H9 (cell line): ENCODE data around the gene PYHIN1. TPM values are rescaled to one million over a fixed set of nuclear protein-coding genes. Genes with fewer than 3 reads are reported as not detected.

Experiments
- DNase-seq: peaks from one replicate; pipeline ENCODE4 v3.0.0-alpha.2; 2017
- H2AFZ ChIP-seq: one replicate; pipeline ENCODE4 v1.6.1; 2013; ENCODE audit warnings: mild to moderate bottlenecking, low read length, control low read depth, moderate library complexity
- H2AK5ac ChIP-seq: 2 replicates; pipeline ENCODE4 v1.6.1; 2013; ENCODE audit warnings: low read length, control low read depth, mixed read lengths; ENCODE audit not compliant: insufficient read length
- H2BK120ac ChIP-seq: one replicate; pipeline ENCODE4 v1.6.1; 2013; ENCODE audit warnings: low read depth, mild to moderate bottlenecking, low read length, control low read depth, inconsistent platforms; ENCODE audit not compliant: poor library complexity, severe bottlenecking
- H2BK12ac ChIP-seq: 2 replicates; pipeline ENCODE4 v1.6.1; 2013; ENCODE audit warnings: low read length, control low read depth, mixed read lengths, low read depth; ENCODE audit not compliant: insufficient read length
- H2BK15ac ChIP-seq: 2 replicates; pipeline ENCODE4 v1.6.1; 2013; ENCODE audit warnings: low read depth, low read length, control low read depth
- H2BK20ac ChIP-seq: one replicate; pipeline ENCODE4 v1.6.1; 2013; ENCODE audit warnings: low read depth, mild to moderate bottlenecking, low read length, control low read depth, inconsistent platforms; ENCODE audit not compliant: poor library complexity, severe bottlenecking
- H2BK5ac ChIP-seq: 2 replicates; pipeline ENCODE4 v1.6.1; 2013; ENCODE audit warnings: low read length, control low read depth, mixed read lengths; ENCODE audit not compliant: insufficient read length
- H3K14ac ChIP-seq: 2 replicates; pipeline ENCODE4 v1.6.1; 2013; ENCODE audit warnings: low read length, control low read depth; ENCODE audit not compliant: insufficient read depth
- H3K18ac ChIP-seq: 2 replicates; pipeline ENCODE4 v1.6.1; 2013; ENCODE audit warnings: low read depth, mild to moderate bottlenecking, mixed read lengths, low read length, control low read depth; ENCODE audit not compliant: insufficient read length
- H3K23ac ChIP-seq: 2 replicates; pipeline ENCODE4 v1.6.1; 2013; ENCODE audit warnings: low read length, control low read depth, mixed read lengths, low read depth; ENCODE audit not compliant: insufficient read length
- H3K23me2 ChIP-seq: 2 replicates; pipeline ENCODE4 v1.6.1; 2013; ENCODE audit warnings: low read depth, mild to moderate bottlenecking, mixed read lengths, low read length, control low read depth; ENCODE audit not compliant: insufficient read length, poor library complexity, severe bottlenecking
- H3K27ac ChIP-seq: 2 replicates; pipeline ENCODE4 v1.5.1; 2013; ENCODE audit warnings: low read length, control low read depth, mixed read lengths, low read depth; ENCODE audit not compliant: insufficient read length
- H3K27me3 ChIP-seq: 2 replicates; pipeline ENCODE4 v1.6.1; 2013; ENCODE audit warnings: low read length, control low read depth, inconsistent platforms; ENCODE audit not compliant: insufficient read depth
- H3K4ac ChIP-seq: 2 replicates; pipeline ENCODE4 v1.6.1; 2013; ENCODE audit warnings: low read depth, mild to moderate bottlenecking, control low read depth, inconsistent platforms, low read length, moderate library complexity
- H3K4me1 ChIP-seq: 2 replicates; pipeline ENCODE4 v1.6.1; 2013; ENCODE audit warnings: low read length, control low read depth, inconsistent platforms; ENCODE audit not compliant: insufficient read depth
- H3K4me2 ChIP-seq: 2 replicates; pipeline ENCODE4 v1.6.1; 2013; ENCODE audit warnings: low read length, control low read depth, mixed read lengths; ENCODE audit not compliant: insufficient read length, insufficient read depth
- H3K56ac ChIP-seq: 2 replicates; pipeline ENCODE4 v1.6.1; 2013; ENCODE audit warnings: low read depth, mild to moderate bottlenecking, mixed read lengths, low read length, control low read depth; ENCODE audit not compliant: insufficient read length
- H3K79me1 ChIP-seq: 2 replicates; pipeline ENCODE4 v1.6.1; 2013; ENCODE audit warnings: low read depth, mild to moderate bottlenecking, moderate library complexity, low read length, control low read depth, inconsistent platforms; ENCODE audit not compliant: insufficient read depth, poor library complexity, severe bottlenecking
- H3K79me2 ChIP-seq: 2 replicates; pipeline ENCODE4 v1.6.1; 2013; ENCODE audit warnings: low read length, control low read depth, inconsistent platforms; ENCODE audit not compliant: insufficient read depth
- H3K9ac ChIP-seq: 2 replicates; pipeline ENCODE4 v1.6.1; 2013; ENCODE audit warnings: low read length, control low read depth, mixed read lengths; ENCODE audit not compliant: insufficient read length; ENCODE audit errors: extremely low read depth
- H3K9me3 ChIP-seq: one replicate; pipeline ENCODE4 v1.6.1; 2013; ENCODE audit warnings: low read depth, low read length, inconsistent platforms; ENCODE audit not compliant: control insufficient read depth
- H3T11ph ChIP-seq: one replicate; pipeline ENCODE4 v1.6.1; 2013; ENCODE audit warnings: mild to moderate bottlenecking, low read length, control low read depth, inconsistent platforms
- H4K20me1 ChIP-seq: one replicate; pipeline ENCODE4 v1.6.1; 2013; ENCODE audit not compliant: control insufficient read depth, insufficient read length, insufficient read depth
- H4K5ac ChIP-seq: 2 replicates; pipeline ENCODE4 v1.6.1; 2013; ENCODE audit warnings: low read depth, mild to moderate bottlenecking, mixed read lengths, low read length, control low read depth; ENCODE audit not compliant: insufficient read length
- H4K8ac ChIP-seq: replicated peaks from 2 replicates; pipeline ENCODE4 v1.6.1; 2013; ENCODE audit warnings: low read length, control low read depth, mixed read lengths, low read depth; ENCODE audit not compliant: insufficient read length
- H4K91ac ChIP-seq: 2 replicates; pipeline ENCODE4 v1.6.1; 2013; ENCODE audit warnings: low read depth, mild to moderate bottlenecking, moderate library complexity, mixed read lengths, low read length, control low read depth; ENCODE audit not compliant: insufficient read length
- H3K27ac Mint-ChIP-seq, 3 experiments: 2 replicates in 2 of 3; 3 replicates in 1 of 3; pipeline ENCODE4 v1.8.0; 2020 to 2021; ENCODE audit warnings: mixed read lengths in 3 of 3, mild to moderate bottlenecking in 1 of 3, moderate library complexity in 1 of 3
- H3K27me3 Mint-ChIP-seq: 2 replicates; pipeline ENCODE4 v1.8.0; 2021; ENCODE audit warnings: low read depth, mild to moderate bottlenecking, moderate library complexity, mixed read lengths
- H3K36me3 Mint-ChIP-seq, 3 experiments: 2 replicates in 2 of 3; 3 replicates in 1 of 3; pipeline ENCODE4 v1.8.0; 2020 to 2021; ENCODE audit warnings: low read depth in 3 of 3, mixed read lengths in 3 of 3; ENCODE audit not compliant: insufficient read depth in 1 of 3
- H3K4me1 Mint-ChIP-seq, 2 experiments: 2 replicates each; pipeline ENCODE4 v1.8.0; 2020; ENCODE audit warnings: mixed read lengths in 2 of 2
- H3K4me3 Mint-ChIP-seq, 2 experiments: 2 replicates in 1 of 2; 3 replicates in 1 of 2; pipeline ENCODE4 v1.8.0; 2020 to 2021; ENCODE audit warnings: mild to moderate bottlenecking in 2 of 2, mixed read lengths in 2 of 2, moderate library complexity in 1 of 2
- H3K9me3 Mint-ChIP-seq, 2 experiments: 2 replicates in 1 of 2; 3 replicates in 1 of 2; pipeline ENCODE4 v1.8.0; 2020; ENCODE audit warnings: mild to moderate bottlenecking in 2 of 2, mixed read lengths in 2 of 2, moderate library complexity in 1 of 2
- WGBS: extraction: QIAGEN DNeasy Blood & Tissue Kit; methylation state at CpG from one replicate; pipeline ENCODE4 v1.1.7; 2013; ENCODE audit warnings: missing lambda C conversion rate, low lambda C conversion rate, mixed read lengths; ENCODE audit not compliant: insufficient read length; ENCODE audit errors: extremely low coverage; 5-methylcytosine and 5-hydroxymethylcytosine counted together
- total RNA-seq: library from RNA; stranded (reverse); gene quantifications from 2 replicates; pipeline ENCODE4 v1.2.1, GENCODE V29; 2021
- TF ChIP-seq, protein P1 (sequence below): fragments of 200-600 bp; sonication (generic); conservative IDR thresholded peaks from 3 replicates; pipeline ENCODE4 v1.8.0; 2021; ENCODE audit warnings: antibody characterized with exemption, mild to moderate bottlenecking

PYHIN1 gene
- total RNA-seq, 1 experiment from 2014 or later: not detected

- Mint-ChIP-seq H3K36me3 (no peaks in the 10 kb centered on the region), H3K9me3 (no peaks in the 10 kb centered on the region), H3K4me1 (peaks cover 22 to 26% of the 10 kb centered on the region in 2 experiments), H3K27ac (no peak overlapping the region), H3K4me3 (peak overlapping the region; percentile 71 to 79), H3K27me3 (0 out of 2 replicates have a peak, but pooled peaks cover under 1% of the 10 kb centered on the region)
- no peaks in the 10 kb centered on the region; the same call in 1 of the 2 replicates for H3K4me1 ChIP-seq
- H3K14ac ChIP-seq: no peak overlapping the region
- H3K4me2 ChIP-seq: peak overlapping the region; percentile 93
- H2BK12ac ChIP-seq: no peak overlapping the region
- H3K9ac ChIP-seq: no peak overlapping the region
- H2BK120ac ChIP-seq: no peak overlapping the region
- TF ChIP-seq, protein P1, sequence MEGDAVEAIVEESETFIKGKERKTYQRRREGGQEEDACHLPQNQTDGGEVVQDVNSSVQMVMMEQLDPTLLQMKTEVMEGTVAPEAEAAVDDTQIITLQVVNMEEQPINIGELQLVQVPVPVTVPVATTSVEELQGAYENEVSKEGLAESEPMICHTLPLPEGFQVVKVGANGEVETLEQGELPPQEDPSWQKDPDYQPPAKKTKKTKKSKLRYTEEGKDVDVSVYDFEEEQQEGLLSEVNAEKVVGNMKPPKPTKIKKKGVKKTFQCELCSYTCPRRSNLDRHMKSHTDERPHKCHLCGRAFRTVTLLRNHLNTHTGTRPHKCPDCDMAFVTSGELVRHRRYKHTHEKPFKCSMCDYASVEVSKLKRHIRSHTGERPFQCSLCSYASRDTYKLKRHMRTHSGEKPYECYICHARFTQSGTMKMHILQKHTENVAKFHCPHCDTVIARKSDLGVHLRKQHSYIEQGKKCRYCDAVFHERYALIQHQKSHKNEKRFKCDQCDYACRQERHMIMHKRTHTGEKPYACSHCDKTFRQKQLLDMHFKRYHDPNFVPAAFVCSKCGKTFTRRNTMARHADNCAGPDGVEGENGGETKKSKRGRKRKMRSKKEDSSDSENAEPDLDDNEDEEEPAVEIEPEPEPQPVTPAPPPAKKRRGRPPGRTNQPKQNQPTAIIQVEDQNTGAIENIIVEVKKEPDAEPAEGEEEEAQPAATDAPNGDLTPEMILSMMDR: peak; percentile 96
- peak overlapping the region; percentile 83 for H2AFZ ChIP-seq
- no peak for DNase-seq
- no peak overlapping the region for H2BK20ac ChIP-seq
- H3K9me3 ChIP-seq: no peaks in the 10 kb centered on the region
- no peaks in the 10 kb centered on the region for H3K79me1 ChIP-seq
- H3K27ac ChIP-seq: no peak overlapping the region
- WGBS: no CpG with 5 or more reads among the region's 13 CpGs
- H4K91ac ChIP-seq: no peak overlapping the region
- no peak overlapping the region for H3K18ac ChIP-seq
- H2AK5ac ChIP-seq: no peak overlapping the region
- H4K5ac ChIP-seq: no peak overlapping the region
- H3K23me2 ChIP-seq: peaks cover 7% of the 10 kb centered on the region
- H2BK5ac ChIP-seq: no peak overlapping the region
- no peak overlapping the region for H3K4ac ChIP-seq
- no peak overlapping the region for H2BK15ac ChIP-seq
- H3K79me2 ChIP-seq: no peaks in the 10 kb centered on the region
- H4K20me1 ChIP-seq: no peaks in the 10 kb centered on the region
- no peak overlapping the region for H3K56ac ChIP-seq
- no peak overlapping the region for H3T11ph ChIP-seq
- no peaks in the 10 kb centered on the region for H3K27me3 ChIP-seq
- H4K8ac ChIP-seq: no peak overlapping the region
- H3K23ac ChIP-seq: no peak overlapping the region
Observed at GRCh38 chr1:158998781-158999161, 67.4 kb downstream of the PYHIN1 start.
